Cardiac muscle cell (in vitro differentiated cells and primary cell): ENCODE data around the gene AEN. TPM values are rescaled to one million over a fixed set of nuclear protein-coding genes. Genes with fewer than 3 reads are reported as not detected.

ENCODE experiments used
- DNase-seq, 2 donors: peaks; one replicate each; pipeline versions ENCODE4 v3.0.0 to v3.0.0-alpha.2; 2010 to 2017; ENCODE audit warnings: low read depth in 1 of 2, low spot score in 1 of 2
- H3K27ac ChIP-seq: fragments of 200-600 bp; sonication (generic); 2 replicates; pipeline ENCODE4 v1.5.1; 2016
- H3K27me3 ChIP-seq: fragments of 200-600 bp; sonication (generic); 2 replicates; pipeline ENCODE4 v1.6.0; 2016; ENCODE audit warnings: control low read depth
- H3K36me3 ChIP-seq: fragments of 200-600 bp; sonication (generic); 2 replicates; pipeline ENCODE4 v1.5.1; 2016; ENCODE audit warnings: control low read depth
- H3K4me1 ChIP-seq: fragments of 200-600 bp; sonication (generic); 2 replicates; pipeline ENCODE4 v1.8.1; 2017; ENCODE audit warnings: low read depth, mild to moderate bottlenecking, mixed run types
- H3K4me3 ChIP-seq: fragments of 200-600 bp; sonication (generic); 2 replicates; pipeline ENCODE4 v1.5.1; 2016; ENCODE audit warnings: mild to moderate bottlenecking
- H3K9me3 ChIP-seq: fragments of 200-600 bp; sonication (generic); 2 replicates; pipeline ENCODE4 v1.5.1; 2017; ENCODE audit warnings: low read depth, mild to moderate bottlenecking, control low read depth
- CTCF ChIP-seq: IDR thresholded peaks from 2 replicates; pipeline ENCODE4 v1.5.1; 2012; ENCODE audit warnings: low read depth, mild to moderate bottlenecking, low read length
- polyA plus RNA-seq: library from polyadenylated mRNA; unstranded; fragments of >200 nt; fragmentation: Nextera tagmentation; extraction: Ambion mirVana; gene quantifications from 2 replicates; pipeline ENCODE4 v1.2.1, GENCODE V29; 2016
- total RNA-seq: library from RNA; depleted of rRNA; stranded (reverse); fragments of >200 nt; gene quantifications from 2 replicates; pipeline ENCODE4 v1.2.3, GENCODE V29; 2016

Gene AEN
- total and polyA plus RNA-seq, 2 experiments from 2014 or later = 20.9 to 53.6 TPM

DNA sequence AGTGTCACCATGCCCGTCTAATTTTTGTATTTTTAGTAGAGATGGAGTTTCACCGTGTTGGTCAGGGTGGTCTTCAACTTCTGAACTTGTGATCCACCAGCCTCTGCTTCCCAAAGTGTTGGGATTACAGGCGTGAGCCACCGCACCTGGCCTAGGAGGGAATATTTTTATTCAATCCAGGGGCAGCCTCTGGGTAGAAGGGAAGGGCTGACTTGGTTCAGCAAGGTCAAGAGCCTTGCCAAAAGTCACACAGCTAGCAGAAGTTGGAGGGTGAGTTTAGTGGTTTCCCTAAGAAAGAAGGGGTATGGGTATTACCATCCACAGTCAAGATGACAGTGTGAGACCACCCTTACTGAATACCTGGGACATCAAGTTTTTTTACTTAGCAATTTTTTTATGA is 4.9 kb upstream of the AEN start:
- DNase-seq = no peak
- Histone ChIP-seq H3K4me1 (no peaks in the 10 kb centered on the region), H3K36me3 (no peaks in the 10 kb centered on the region), H3K4me3 (no peak overlapping the region), H3K27ac (no peak overlapping the region), H3K27me3 (no peaks in the 10 kb centered on the region), H3K9me3 (no peaks in the 10 kb centered on the region)
- TF ChIP-seq CTCF = no peak

GRCh38 chr15:88617031-88617722 is 4.0 kb upstream of the AEN start:
- no peaks in the 10 kb centered on the region for H3K4me1 ChIP-seq
- H3K9me3 ChIP-seq = no peaks in the 10 kb centered on the region
- H3K27ac ChIP-seq = no peak overlapping the region
- TF ChIP-seq CTCF = no peak
- H3K4me3 ChIP-seq = no peak overlapping the region
- H3K36me3 ChIP-seq = no peaks in the 10 kb centered on the region
- H3K27me3 ChIP-seq = no peaks in the 10 kb centered on the region
- no peak for DNase-seq

GRCh38 chr15:88617790-88618189 is 3.4 kb upstream of the AEN start:
- Histone ChIP-seq H3K9me3 (no peaks in the 10 kb centered on the region), H3K27me3 (no peaks in the 10 kb centered on the region), H3K4me3 (no peak overlapping the region), H3K4me1 (peaks cover 3% of the 10 kb centered on the region), H3K27ac (no peak overlapping the region), H3K36me3 (no peaks in the 10 kb centered on the region)
- no peak for DNase-seq
- no peak for TF ChIP-seq CTCF

GRCh38 chr15:88618686-88619085 is 2.5 kb upstream of the AEN start:
- no peak for DNase-seq
- Histone ChIP-seq H3K4me3 (no peak overlapping the region), H3K4me1 (peaks cover 5% of the 10 kb centered on the region), H3K27ac (no peak overlapping the region), H3K36me3 (no peaks in the 10 kb centered on the region), H3K9me3 (no peaks in the 10 kb centered on the region), H3K27me3 (no peaks in the 10 kb centered on the region)
- TF ChIP-seq CTCF = no peak

DNA sequence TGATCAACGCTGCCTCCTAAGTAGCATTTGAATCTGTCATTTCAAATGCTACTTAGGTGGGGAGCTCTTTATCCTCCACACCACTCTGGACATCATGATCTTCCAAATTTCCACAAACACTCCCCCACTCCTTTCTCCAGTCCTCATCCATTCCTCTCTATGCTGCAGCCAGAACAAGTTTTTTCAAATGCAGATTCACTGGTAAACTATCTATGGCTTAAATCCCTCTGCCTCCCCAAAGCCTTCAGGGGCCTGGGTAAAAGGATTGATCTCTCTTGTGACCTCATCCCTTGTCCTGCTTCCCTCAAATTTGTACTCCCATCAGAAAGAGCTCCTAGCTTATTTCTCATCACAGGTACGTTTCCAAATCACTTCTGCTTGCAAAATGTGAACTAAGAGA is 1.3 kb upstream of the AEN start:
- no peaks in the 10 kb centered on the region for H3K36me3 ChIP-seq
- H3K9me3 ChIP-seq = no peaks in the 10 kb centered on the region
- H3K27ac ChIP-seq = no peak overlapping the region
- TF ChIP-seq CTCF = no peak
- no peak for DNase-seq
- no peak overlapping the region for H3K4me3 ChIP-seq
- H3K27me3 ChIP-seq = no peaks in the 10 kb centered on the region
- H3K4me1 ChIP-seq = peaks cover 5% of the 10 kb centered on the region
